HG02759 (cell line): ENCODE results near the gene DNAJB1.
"Not testable (repeated sequence)": the region's sequence is repeated elsewhere in the genome, so short reads cannot be mapped to it uniquely, and the experiment has no call there.

Experiments used
- ATAC-seq: cut with Tn5 transposase; IDR thresholded peaks from one replicate; pipeline ENCODE4 v1.9.1; 2021; ENCODE audit warnings: mild to moderate bottlenecking, moderate library complexity; ENCODE audit not compliant: unreplicated experiment

The DNAJB1 gene

GRCh38 chr19:14517840-14518505 is at the start of gene DNAJB1:
DNAJB1 (minus strand) TSS chr19:14518397; CDS start chr19:14518349, 48 bp downstream.
- peak; percentile 73 for ATAC-seq

- ATAC-seq: no peak
Observed at GRCh38 chr19:14567079-14567478, 48.9 kb upstream of the DNAJB1 start.

GRCh38 chr19:14566712-14567077 is 48.5 kb upstream of the DNAJB1 start:
- no peak for ATAC-seq

- ATAC-seq: no peak
Observed at GRCh38 chr19:14565765-14566711, 47.8 kb upstream of the DNAJB1 start.

- no peak for ATAC-seq
Observed at GRCh38 chr19:14565298-14565679, 47.1 kb upstream of the DNAJB1 start.

- not testable (repeated sequence) for ATAC-seq
Observed at GRCh38 chr19:14564652-14565297, 46.6 kb upstream of the DNAJB1 start.

- ATAC-seq: no peak
Observed at GRCh38 chr19:14563989-14564651, 45.9 kb upstream of the DNAJB1 start.

- no peak for ATAC-seq
Observed at GRCh38 chr19:14563590-14563926, 45.4 kb upstream of the DNAJB1 start.

GRCh38 chr19:14562660-14563589 is 44.7 kb upstream of the DNAJB1 start:
- no peak for ATAC-seq

- no peak for ATAC-seq
Observed at GRCh38 chr19:14561847-14562351, 43.7 kb upstream of the DNAJB1 start.

GRCh38 chr19:14561249-14561648 is 43.1 kb upstream of the DNAJB1 start:
- ATAC-seq: no peak

- no peak for ATAC-seq
Observed at GRCh38 chr19:14560776-14561108, 42.5 kb upstream of the DNAJB1 start.

GRCh38 chr19:14559916-14560775 is 41.9 kb upstream of the DNAJB1 start:
- no peak for ATAC-seq

- no peak for ATAC-seq
Observed at GRCh38 chr19:14558370-14559066, 40.3 kb upstream of the DNAJB1 start.

- peak; percentile 65 for ATAC-seq
Observed at GRCh38 chr19:14556662-14557188, 38.5 kb upstream of the DNAJB1 start.

GRCh38 chr19:14555918-14556661 is 37.9 kb upstream of the DNAJB1 start:
- ATAC-seq: no peak

- ATAC-seq: no peak
Observed at GRCh38 chr19:14554382-14554812, 36.2 kb upstream of the DNAJB1 start.

GRCh38 chr19:14553939-14554243 is 35.7 kb upstream of the DNAJB1 start:
- ATAC-seq: no peak
